HepG2 (cell line): Measurements from ENCODE around the gene HPCAL4. TPM values are rescaled to one million over a fixed set of nuclear protein-coding genes. Genes with fewer than 3 reads are reported as not detected.

Source experiments
- ATAC-seq: fragments of 200-7000 bp; cut with Tn5 transposase; 3 replicates; pipeline ENCODE4 v1.9.1; 2020; ENCODE audit warnings: mild to moderate bottlenecking, moderate library complexity
- BruUV-seq: library from RNA; stranded (reverse); fragments of 400-500 nt; replicated peaks from 2 replicates; lab custom pipeline; 2021; lab: Mats Ljungman, UMichigan
- CTCF ChIA-PET: fragments of 300-600 bp; formaldehyde crosslinking; extraction: SDS; loops from one replicate; lab custom pipeline; 2021; ENCODE audit warnings: low total read pairs, inconsistent platforms, low intra/inter-chr PET ratio; lab: Yijun Ruan, JAX
- POLR2A ChIA-PET: fragments of 350-600 bp; sonication (Branson Sonifier 250); formaldehyde crosslinking; loops from one replicate; lab custom pipeline; 2020; ENCODE audit warnings: antibody characterized with exemption, inconsistent platforms; lab: Yijun Ruan, JAX
- DNase-seq: peaks from one replicate; pipeline ENCODE4 v3.0.0-alpha.2; 2015; ENCODE audit warnings: low spot score
- FAIRE-seq: peaks from 3 replicates; lab custom pipeline; 2011; peaks lifted over from hg19 to GRCh38; lab: Jason Lieb, UNC
- H2AFZ ChIP-seq: one replicate; pipeline ENCODE4 v1.6.1; 2011; ENCODE audit warnings: low read length, inconsistent platforms
- H3K27ac ChIP-seq: fragments of 300-600 bp; 3 replicates; pipeline ENCODE4 v1.8.0; 2011; ENCODE audit warnings: mixed run types, mild to moderate bottlenecking, mixed read lengths, low read length, inconsistent platforms; ENCODE audit not compliant: insufficient read depth; ENCODE audit errors: extremely low read length
- H3K27me3 ChIP-seq, 2 experiments: fragments of 200-600 bp in 1 of 2; 2 replicates in 1 of 2; 3 replicates in 1 of 2; pipeline versions ENCODE4 v1.6.0 to v1.8.0; 2011; ENCODE audit warnings: low read length in 2 of 2, mild to moderate bottlenecking in 2 of 2, moderate library complexity in 2 of 2, inconsistent platforms in 1 of 2; ENCODE audit not compliant: insufficient read depth in 2 of 2, control insufficient read depth in 1 of 2
- H3K36me3 ChIP-seq, 2 experiments: fragments of 200-600 bp in 1 of 2; replicated peaks in 1 of 2; 2 replicates in 1 of 2; 3 replicates in 1 of 2; pipeline versions ENCODE4 v1.5.1 to v1.8.0; 2011; ENCODE audit warnings: low read length in 2 of 2, inconsistent platforms in 1 of 2; ENCODE audit not compliant: insufficient read depth in 2 of 2, control insufficient read depth in 1 of 2
- H3K4me1 ChIP-seq: 2 replicates; pipeline ENCODE4 v1.5.1; 2012; ENCODE audit warnings: low read length, inconsistent platforms; ENCODE audit not compliant: insufficient read depth
- H3K4me2 ChIP-seq: 2 replicates; pipeline ENCODE4 v1.6.0; 2011; ENCODE audit warnings: low read depth, low read length, inconsistent platforms
- H3K4me3 ChIP-seq, 3 experiments: fragments of 200-600 bp in 1 of 3; sonication (generic), shearing (Covaris generic) in 1 of 3; replicated peaks in 1 of 3; 2 replicates each; pipeline ENCODE4 v1.5.1; 2011 to 2016; ENCODE audit warnings: low read length in 3 of 3, inconsistent platforms in 2 of 3, low read depth in 2 of 3, mild to moderate bottlenecking in 2 of 3, control low read depth in 1 of 3, mixed read lengths in 1 of 3; ENCODE audit not compliant: insufficient read depth in 1 of 3
- H3K79me2 ChIP-seq: one replicate; pipeline ENCODE4 v1.6.1; 2011; ENCODE audit warnings: low read length, inconsistent platforms; ENCODE audit not compliant: insufficient read depth
- H3K9ac ChIP-seq: 2 replicates; pipeline ENCODE4 v1.6.0; 2011; ENCODE audit warnings: mild to moderate bottlenecking, low read depth, low read length, inconsistent platforms; ENCODE audit not compliant: insufficient read depth
- H3K9me3 ChIP-seq: 2 replicates; pipeline ENCODE4 v1.5.1; 2012; ENCODE audit warnings: mild to moderate bottlenecking, low read length
- H4K20me1 ChIP-seq: 2 replicates; pipeline ENCODE4 v1.6.0; 2011; ENCODE audit warnings: inconsistent platforms, mild to moderate bottlenecking, low read length, moderate library complexity; ENCODE audit not compliant: insufficient read depth
- ARNT ChIP-seq: fragments of 450-650 bp; IDR thresholded peaks from 2 replicates; pipeline ENCODE4 v1.6.1; 2017
- ARNT2 ChIP-seq: sonication (generic); formaldehyde crosslinking; IDR thresholded peaks from 2 replicates; pipeline ENCODE4 v1.8.0; 2022; ENCODE audit warnings: mild to moderate bottlenecking, low read depth, missing genetic modification reagents, moderate library complexity
- DNMT1 ChIP-seq: sonication (generic); formaldehyde crosslinking; IDR thresholded peaks from 2 replicates; pipeline ENCODE4 v1.5.1; 2020; ENCODE audit warnings: mild to moderate bottlenecking, missing genetic modification reagents
- GATA4 ChIP-seq: sonication (generic); IDR thresholded peaks from 2 replicates; pipeline ENCODE4 v1.6.1; 2016; ENCODE audit warnings: antibody characterized with exemption, low read depth, borderline replicate concordance
- HOXA5 ChIP-seq: sonication (generic); formaldehyde crosslinking; IDR thresholded peaks from 2 replicates; pipeline ENCODE4 v1.4.0; 2020; ENCODE audit warnings: missing genetic modification reagents
- HOXD1 ChIP-seq: sonication (generic); formaldehyde crosslinking; IDR thresholded peaks from 2 replicates; pipeline ENCODE4 v1.5.0; 2020; ENCODE audit warnings: missing genetic modification reagents
- LBX2 ChIP-seq: sonication (generic); formaldehyde crosslinking; IDR thresholded peaks from 2 replicates; pipeline ENCODE4 v1.5.0; 2020; ENCODE audit warnings: missing genetic modification reagents, mild to moderate bottlenecking, borderline replicate concordance
- NPAS2 ChIP-seq: sonication (generic); formaldehyde crosslinking; IDR thresholded peaks from 2 replicates; pipeline ENCODE4 v1.8.0; 2022; ENCODE audit warnings: mild to moderate bottlenecking, missing genetic modification reagents, borderline replicate concordance
- SIX1 ChIP-seq: sonication (generic); formaldehyde crosslinking; IDR thresholded peaks from 2 replicates; pipeline ENCODE4 v1.4.0; 2020; ENCODE audit warnings: missing genetic modification reagents, borderline replicate concordance
- SNAPC5 ChIP-seq: sonication (generic); formaldehyde crosslinking; IDR thresholded peaks from 2 replicates; pipeline ENCODE4 v1.8.1; 2023; ENCODE audit warnings: mild to moderate bottlenecking, missing genetic modification reagents, borderline replicate concordance
- ZEB1 ChIP-seq: IDR thresholded peaks from 2 replicates; pipeline ENCODE4 v1.6.1; 2012; ENCODE audit warnings: mild to moderate bottlenecking, low read depth, inconsistent platforms; ENCODE audit not compliant: insufficient replicate concordance
- ZNF337 ChIP-seq: sonication (generic); formaldehyde crosslinking; IDR thresholded peaks from 2 replicates; pipeline ENCODE4 v1.5.1; 2020; ENCODE audit warnings: missing genetic modification reagents, low read depth, mild to moderate bottlenecking, borderline replicate concordance
- ZNF430 ChIP-seq: sonication (generic); formaldehyde crosslinking; IDR thresholded peaks from 2 replicates; pipeline ENCODE4 v1.9.0; 2021; ENCODE audit warnings: mild to moderate bottlenecking, missing genetic modification reagents
- ZNF460 ChIP-seq: sonication (generic); formaldehyde crosslinking; IDR thresholded peaks from 2 replicates; pipeline ENCODE4 v1.5.1; 2020; ENCODE audit warnings: missing genetic modification reagents, mild to moderate bottlenecking, borderline replicate concordance
- ZNF607 ChIP-seq: sonication (generic); formaldehyde crosslinking; IDR thresholded peaks from 2 replicates; pipeline ENCODE4 v1.5.1; 2020; ENCODE audit warnings: missing genetic modification reagents, mild to moderate bottlenecking, borderline replicate concordance
- ZNF790 ChIP-seq: sonication (generic); formaldehyde crosslinking; IDR thresholded peaks from 2 replicates; pipeline ENCODE4 v1.8.0; 2022; ENCODE audit warnings: missing genetic modification reagents, mild to moderate bottlenecking, borderline replicate concordance
- ZNF891 ChIP-seq: sonication (generic); formaldehyde crosslinking; IDR thresholded peaks from 2 replicates; pipeline ENCODE4 v1.5.0; 2020; ENCODE audit warnings: mild to moderate bottlenecking, missing genetic modification reagents
- WGBS: methylation state at CpG from one replicate; pipeline ENCODE4 v1.1.6; 2017; ENCODE audit warnings: low lambda C conversion rate; 5-methylcytosine and 5-hydroxymethylcytosine counted together
- in situ Hi-C: cut with HindIII; loops from 2 replicates; pipeline ENCODE4 v1.10.0; 2017; ENCODE audit warnings: low pct_unique_long_range_greater_than_20kb; ENCODE audit not compliant: extremely low pct_ligation_motif_present
- intact Hi-C: fragments of 100-400 bp; cut with micrococcal nuclease; formaldehyde crosslinking; loops from one replicate; pipeline ENCODE4 v1.10.0; 2022; ENCODE audit not compliant: unreplicated experiment
- polyA plus RNA-seq, 8 experiments: library from polyadenylated mRNA; depleted of rRNA in 3 of 8; stranded (reverse) in 7 of 8; unstranded in 1 of 8; fragments of >200 nt; fragmentation: Illumina TruSeq in 4 of 8; extraction: Trizol in 4 of 8; gene quantifications; 2 replicates each; pipeline versions ENCODE4 v1.2.1 to v1.2.3, GENCODE V29; 2011 to 2016; ENCODE audit warnings: low read depth in 4 of 8, missing spikeins in 1 of 8, mixed read lengths in 1 of 8; ENCODE audit not compliant: insufficient read depth in 1 of 8
- total RNA-seq, 5 experiments: library from RNA; depleted of rRNA; stranded (reverse); fragments of >200 nt; fragmentation: Illumina TruSeq; extraction: Trizol; gene quantifications; 2 replicates each; pipeline ENCODE4 v1.2.3, GENCODE V29; 2016; ENCODE audit warnings: low read depth in 1 of 5

Gene HPCAL4
- total and polyA plus RNA-seq, 2 of the 13 experiments (the other 11 are each of a cell fraction or from before 2014, with no cell fraction given), result not detected

- TF ChIP-seq ZNF337 (CRISPR knock-in tag) (no peak), ZNF607 (CRISPR knock-in tag) (no peak)
- TF ChIP-seq, all 625 proteins: peak for 0
These were observed 5.2 kb upstream of the HPCAL4 start (continued) for GRCh38 chr1:39696448-39696847.

GRCh38 chr1:39695016-39695415 is 3.8 kb upstream of the HPCAL4 start:
- DNase-seq, result no peak
- H3K9ac ChIP-seq, result no peak overlapping the region
- 0% methylated on average over 1 of the region's 1 CpG for WGBS
- no peaks in the 10 kb centered on the region for H3K36me3 ChIP-seq
- no peak for FAIRE-seq
- H3K79me2 ChIP-seq, result no peaks in the 10 kb centered on the region
- H3K4me1 ChIP-seq, result peaks cover 11% of the 10 kb centered on the region; the same call in 1 of the 2 replicates
- no peak overlapping the region for H3K27ac ChIP-seq
- ChIA-PET CTCF (no interaction called here), POLR2A (no interaction called here)
- in situ Hi-C loops (no loop called here), intact Hi-C loops (no loop called here)
- no peak overlapping the region for H3K4me2 ChIP-seq
- ATAC-seq, result no peak
- H3K4me3 ChIP-seq, result no peak overlapping the region
- no peaks in the 10 kb centered on the region for H4K20me1 ChIP-seq
- no peaks in the 10 kb centered on the region for H3K9me3 ChIP-seq
- peaks cover 7 to 42% of the 10 kb centered on the region in 2 experiments; a peak in 4 of 5 replicates for H3K27me3 ChIP-seq
- no peak overlapping the region for H2AFZ ChIP-seq
- no TSS peak for BruUV-seq
- no peak for TF ChIP-seq ARNT
- no peak for TF ChIP-seq SIX1
- no peak for TF ChIP-seq ARNT2
- TF ChIP-seq ZNF430, result no peak
- TF ChIP-seq GATA4, result no peak
- no peak for TF ChIP-seq ZNF790 (CRISPR knock-in tag)
- no peak for TF ChIP-seq HOXD1 (CRISPR knock-in tag)
- TF ChIP-seq DNMT1 (CRISPR knock-in tag), result no peak
- TF ChIP-seq SNAPC5, result no peak
- TF ChIP-seq ZNF460 (CRISPR knock-in tag), result no peak
- no peak for TF ChIP-seq HOXA5
- no peak for TF ChIP-seq ZNF891 (CRISPR knock-in tag)
- no peak for TF ChIP-seq ZNF337 (CRISPR knock-in tag)
- no peak for TF ChIP-seq ZEB1
- TF ChIP-seq NPAS2, result no peak
- no peak for TF ChIP-seq LBX2
